Suprapubic skin (tissue), 4 donors: Measurements from ENCODE around the gene PROKR1. TPM values are rescaled to one million over a fixed set of nuclear protein-coding genes. Genes with fewer than 3 reads are reported as not detected.
A peak's percentile ranks its signal among the peaks of the same experiment; 100 is the strongest.
"Not testable (repeated sequence)": the region's sequence is repeated elsewhere in the genome, so short reads cannot be mapped to it uniquely, and the experiment has no call there.

Source experiments
- DNase-seq, 2 donors: peaks; one replicate each; pipeline ENCODE4 v3.0.0-alpha.2; 2019; ENCODE audit warnings: low spot score in 2 of 2
- H3K27ac ChIP-seq: fragments of 200-600 bp; sonication (generic); one replicate; pipeline ENCODE4 v1.5.1; 2019
- H3K27me3 ChIP-seq: fragments of 200-600 bp; sonication (generic); one replicate; pipeline ENCODE4 v1.5.1; 2019
- H3K36me3 ChIP-seq: fragments of 200-600 bp; sonication (generic); one replicate; pipeline ENCODE4 v1.5.1; 2019
- H3K4me1 ChIP-seq: fragments of 200-600 bp; sonication (generic); one replicate; pipeline ENCODE4 v1.5.1; 2019
- H3K4me3 ChIP-seq: fragments of 200-600 bp; sonication (generic); one replicate; pipeline ENCODE4 v1.5.1; 2019; ENCODE audit warnings: mild to moderate bottlenecking
- H3K9me3 ChIP-seq: fragments of 200-600 bp; sonication (generic); one replicate; pipeline ENCODE4 v1.5.1; 2019
- EP300 ChIP-seq: sonication (generic); formaldehyde crosslinking; IDR thresholded peaks from one replicate; pipeline ENCODE4 v1.6.1; 2017; ENCODE audit warnings: antibody characterized with exemption
- POLR2A ChIP-seq, 2 donors: fragments of 450-650 bp; IDR thresholded peaks; one replicate each; pipeline ENCODE4 v1.6.1; 2017; ENCODE audit warnings: antibody characterized with exemption in 2 of 2, mild to moderate bottlenecking in 2 of 2, moderate library complexity in 2 of 2
- POLR2AphosphoS5 ChIP-seq, 3 donors: sonication (generic); formaldehyde crosslinking; IDR thresholded peaks; one replicate each; pipeline ENCODE4 v1.6.1; 2017; ENCODE audit warnings: antibody characterized with exemption in 3 of 3
- WGBS: methylation state at CpG from one replicate; pipeline ENCODE4 v1.1.5; 2018; 5-methylcytosine and 5-hydroxymethylcytosine counted together
- total RNA-seq, 4 donors: library from RNA; depleted of rRNA; stranded (reverse); fragments of >200 nt; gene quantifications; one replicate each; pipeline ENCODE4 v1.1.0, GENCODE V29; 2016
- TF ChIP-seq, protein P1 (sequence below), 2 donors: fragments of 200-600 bp in 1 of 2; fragments of 450-650 bp in 1 of 2; sonication (generic) in 1 of 2; IDR thresholded peaks; one replicate each; pipeline ENCODE4 v1.5.1; 2016 to 2019; ENCODE audit warnings: antibody characterized with exemption in 2 of 2, mild to moderate bottlenecking in 1 of 2, moderate library complexity in 1 of 2

The PROKR1 gene
- total RNA-seq, 4 donors from 2014 or later, result 0.13 to 0.24 TPM; not detected in 2

- Histone ChIP-seq H3K4me1 (no peaks in the 10 kb centered on the region), H3K27me3 (no peaks in the 10 kb centered on the region), H3K4me3 (no peak overlapping the region), H3K27ac (no peak overlapping the region), H3K36me3 (no peaks in the 10 kb centered on the region), H3K9me3 (no peaks in the 10 kb centered on the region)
- DNase-seq, result no peak
- TF ChIP-seq POLR2A (IDR thresholded peaks at IDR 0.05) (no peak), EP300 (no peak), POLR2AphosphoS5 (IDR thresholded peaks at IDR 0.05) (no peak)
- TF ChIP-seq, protein P1, sequence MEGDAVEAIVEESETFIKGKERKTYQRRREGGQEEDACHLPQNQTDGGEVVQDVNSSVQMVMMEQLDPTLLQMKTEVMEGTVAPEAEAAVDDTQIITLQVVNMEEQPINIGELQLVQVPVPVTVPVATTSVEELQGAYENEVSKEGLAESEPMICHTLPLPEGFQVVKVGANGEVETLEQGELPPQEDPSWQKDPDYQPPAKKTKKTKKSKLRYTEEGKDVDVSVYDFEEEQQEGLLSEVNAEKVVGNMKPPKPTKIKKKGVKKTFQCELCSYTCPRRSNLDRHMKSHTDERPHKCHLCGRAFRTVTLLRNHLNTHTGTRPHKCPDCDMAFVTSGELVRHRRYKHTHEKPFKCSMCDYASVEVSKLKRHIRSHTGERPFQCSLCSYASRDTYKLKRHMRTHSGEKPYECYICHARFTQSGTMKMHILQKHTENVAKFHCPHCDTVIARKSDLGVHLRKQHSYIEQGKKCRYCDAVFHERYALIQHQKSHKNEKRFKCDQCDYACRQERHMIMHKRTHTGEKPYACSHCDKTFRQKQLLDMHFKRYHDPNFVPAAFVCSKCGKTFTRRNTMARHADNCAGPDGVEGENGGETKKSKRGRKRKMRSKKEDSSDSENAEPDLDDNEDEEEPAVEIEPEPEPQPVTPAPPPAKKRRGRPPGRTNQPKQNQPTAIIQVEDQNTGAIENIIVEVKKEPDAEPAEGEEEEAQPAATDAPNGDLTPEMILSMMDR (IDR thresholded peaks at IDR 0.05), result no peak
- WGBS, result 98% methylated on average over 2 of the region's 2 CpGs
These were observed 24.0 kb downstream of the PROKR1 start for GRCh38 chr2:68667371-68667770.

GRCh38 chr2:68669651-68670050 lies 26.3 kb downstream of the PROKR1 start:
- Histone ChIP-seq H3K36me3 (no peaks in the 10 kb centered on the region), H3K27me3 (no peaks in the 10 kb centered on the region), H3K4me1 (no peaks in the 10 kb centered on the region), H3K27ac (no peak overlapping the region), H3K4me3 (no peak overlapping the region), H3K9me3 (no peaks in the 10 kb centered on the region)
- no peak for DNase-seq
- WGBS, result 76% methylated on average over 3 of the region's 3 CpGs
- TF ChIP-seq EP300 (no peak), POLR2AphosphoS5 (IDR thresholded peaks at IDR 0.05) (no peak), POLR2A (IDR thresholded peaks at IDR 0.05) (no peak)
- TF ChIP-seq, protein P1 (IDR thresholded peaks at IDR 0.05), result no peak

GRCh38 chr2:68671961-68672360 lies 28.6 kb downstream of the PROKR1 start:
- WGBS, result 67% methylated on average over 4 of the region's 4 CpGs
- no peaks in the 10 kb centered on the region for H3K36me3 ChIP-seq
- no peak overlapping the region for H3K4me3 ChIP-seq
- no peak for DNase-seq
- no peak overlapping the region for H3K27ac ChIP-seq
- no peaks in the 10 kb centered on the region for H3K4me1 ChIP-seq
- TF ChIP-seq EP300 (no peak), POLR2A (IDR thresholded peaks at IDR 0.05) (no peak), POLR2AphosphoS5 (IDR thresholded peaks at IDR 0.05) (no peak)
- TF ChIP-seq, protein P1 (IDR thresholded peaks at IDR 0.05), result no peak
- no peaks in the 10 kb centered on the region for H3K27me3 ChIP-seq
- H3K9me3 ChIP-seq, result no peaks in the 10 kb centered on the region

DNA sequence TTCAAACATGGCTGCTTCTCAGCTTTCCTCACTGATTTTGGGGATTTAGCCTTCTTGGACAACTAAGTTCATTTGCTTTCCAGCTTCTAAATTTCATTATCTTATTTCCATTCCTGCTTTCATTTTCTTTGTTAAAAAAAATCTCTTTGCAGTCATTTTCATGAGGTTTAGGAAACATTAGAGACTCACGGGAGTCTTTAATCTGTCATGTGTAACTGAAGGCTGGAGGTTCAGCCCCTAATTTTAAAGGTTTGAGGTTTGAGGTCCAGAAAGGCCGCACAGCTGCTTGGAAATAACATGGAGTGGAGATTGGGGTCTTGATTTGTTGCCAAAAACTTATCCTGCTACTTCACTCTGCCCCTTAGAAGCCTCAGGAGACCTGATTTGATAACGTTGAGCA lies 30.3 kb downstream of the PROKR1 start:
- DNase-seq, result no peak
- Histone ChIP-seq H3K4me1 (no peaks in the 10 kb centered on the region), H3K27ac (no peak overlapping the region), H3K4me3 (no peak overlapping the region), H3K36me3 (no peaks in the 10 kb centered on the region), H3K27me3 (no peaks in the 10 kb centered on the region), H3K9me3 (no peaks in the 10 kb centered on the region)
- TF ChIP-seq, protein P1 (IDR thresholded peaks at IDR 0.05), result no peak
- no peak for TF ChIP-seq EP300
- no peak for TF ChIP-seq POLR2A (IDR thresholded peaks at IDR 0.05)
- no peak for TF ChIP-seq POLR2AphosphoS5 (IDR thresholded peaks at IDR 0.05)
- WGBS, result 69% methylated on average over 3 of the region's 3 CpGs

- no peak overlapping the region for H3K4me3 ChIP-seq
- no peaks in the 10 kb centered on the region for H3K4me1 ChIP-seq
- H3K27me3 ChIP-seq, result no peaks in the 10 kb centered on the region
- no peak for TF ChIP-seq POLR2A (IDR thresholded peaks at IDR 0.05)
- TF ChIP-seq, protein P1 (IDR thresholded peaks at IDR 0.05), result no peak
- no peak for TF ChIP-seq POLR2AphosphoS5 (IDR thresholded peaks at IDR 0.05)
- TF ChIP-seq EP300, result no peak
- no peaks in the 10 kb centered on the region for H3K9me3 ChIP-seq
- H3K36me3 ChIP-seq, result no peaks in the 10 kb centered on the region
- no peak for DNase-seq
- H3K27ac ChIP-seq, result no peak overlapping the region
These were observed 32.1 kb downstream of the PROKR1 start for GRCh38 chr2:68675470-68675869.

GRCh38 chr2:68677837-68678236 lies 34.5 kb downstream of the PROKR1 start:
- H3K27me3 ChIP-seq, H3K4me1 ChIP-seq, H3K9me3 ChIP-seq, H3K27ac ChIP-seq, H3K36me3 ChIP-seq, DNase-seq, H3K4me3 ChIP-seq: not testable (repeated sequence)
- WGBS, result no CpG with 5 or more reads among the region's 3 CpGs

DNA sequence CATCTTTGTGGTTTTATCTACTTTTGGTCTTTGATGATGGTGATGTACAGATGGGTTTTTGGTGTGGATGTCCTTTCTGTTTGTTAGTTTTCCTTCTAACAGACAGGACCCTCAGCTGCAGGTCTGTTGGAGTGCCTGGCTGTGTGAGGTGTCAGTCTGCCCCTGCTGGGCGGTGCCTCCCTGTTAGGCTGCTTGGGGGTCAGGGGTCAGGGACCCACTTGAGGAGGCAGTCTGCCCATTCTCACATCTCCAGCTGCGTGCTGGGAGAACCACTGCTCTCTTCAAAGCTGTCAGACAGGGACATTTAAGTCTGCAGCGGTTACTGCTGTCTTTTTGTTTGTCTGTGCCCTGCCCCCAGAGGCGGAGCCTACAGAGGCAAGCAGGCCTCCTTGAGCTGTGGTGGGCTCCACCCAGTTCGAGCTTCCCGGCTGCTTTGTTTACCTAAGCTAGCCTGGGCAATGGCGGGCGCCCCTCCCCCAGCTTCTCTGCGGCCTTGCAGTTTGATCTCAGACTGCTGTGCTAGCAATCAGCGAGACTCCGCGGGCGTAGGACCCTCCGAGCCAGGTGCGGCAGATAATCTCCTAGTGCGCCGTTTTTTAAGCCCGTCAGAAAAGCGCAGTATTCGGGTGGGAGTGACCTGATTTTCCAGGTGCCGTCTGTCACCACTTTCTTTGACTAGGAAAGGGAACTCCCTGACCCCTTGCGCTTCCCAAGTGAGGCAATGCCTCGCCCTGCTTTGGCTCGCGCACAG lies 36.0 kb downstream of the PROKR1 start:
- H3K4me3 ChIP-seq, result peak overlapping the region; percentile 14
- 82% methylated on average over 16 of the region's 25 CpGs for WGBS
- not testable (repeated sequence) for H3K27me3 ChIP-seq, DNase-seq, H3K27ac ChIP-seq, H3K4me1 ChIP-seq, H3K36me3 ChIP-seq, H3K9me3 ChIP-seq

- not testable (repeated sequence) for H3K27me3 ChIP-seq, H3K36me3 ChIP-seq, DNase-seq, H3K4me1 ChIP-seq, H3K9me3 ChIP-seq, H3K27ac ChIP-seq
- peak overlapping the region; percentile 14 for H3K4me3 ChIP-seq
- WGBS, result 74% methylated on average over 7 of the region's 9 CpGs
These were observed 36.5 kb downstream of the PROKR1 start for GRCh38 chr2:68679917-68680267.
